ENCODE measurements around the gene CPT1B.

GRCh38 chr22:50599816-50600455 is 21.7 kb upstream of the CPT1B start:
- no peak for TF ChIP-seq ZNF274 (IDR thresholded peaks at IDR 0.05; ENCODE audit: low read depth, low read length)
- TF ChIP-seq YY1 (IDR thresholded peaks at IDR 0.05; ENCODE audit: insufficient read depth, insufficient read length) = no peak

Measured in NT2/D1 (cell line).